ENCODE measurements around the gene GID8. TPM values are rescaled to one million over a fixed set of nuclear protein-coding genes. Genes with fewer than 3 reads are reported as not detected.

GID8 gene
- total and polyA plus RNA-seq, 9 of the 15 experiments (the other 6 are each of a cell fraction or from before 2014, with no cell fraction given): 7.5 to 31.6 (median 22.2) TPM

GRCh38 chr20:62971950-62972844, 34.2 kb downstream of the GID8 start (continued):
- TF ChIP-seq ZNF354B (CRISPR knock-in tag; IDR thresholded peaks at IDR 0.05) (no peak), ZNF124 (CRISPR knock-in tag; IDR thresholded peaks at IDR 0.05) (no peak), CBX2 (IDR thresholded peaks at IDR 0.05; ENCODE audit: insufficient read depth, low read length, poor library complexity, severe bottlenecking) (no peak), E4F1 (CRISPR knock-in tag; IDR thresholded peaks at IDR 0.05; ENCODE audit: borderline replicate concordance) (no peak), BCOR (IDR thresholded peaks at IDR 0.05) (no peak; the same call in 1 of the 2 replicates), RBM34 (IDR thresholded peaks at IDR 0.05; ENCODE audit: borderline replicate concordance, insufficient read depth, low read length) (no peak), FOXK1 (CRISPR knock-in tag; IDR thresholded peaks at IDR 0.05; ENCODE audit: borderline replicate concordance) (no peak), FOXA3 (CRISPR knock-in tag; conservative IDR thresholded peaks at IDR 0.05 in 1 of 2, IDR thresholded peaks at IDR 0.05 in 1 of 2) (no peak), RNF2 (IDR thresholded peaks at IDR 0.05) (no peak), ETS2 (tag; IDR thresholded peaks at IDR 0.05; ENCODE audit: borderline replicate concordance, poor library complexity, severe bottlenecking) (no peak), ZNF707 (CRISPR knock-in tag; conservative IDR thresholded peaks at IDR 0.05) (no peak), TFAM (CRISPR knock-in tag; conservative IDR thresholded peaks at IDR 0.05) (no peak), PCBP1 (IDR thresholded peaks at IDR 0.05; ENCODE audit: low read depth, low read length, poor library complexity, severe bottlenecking) (peak; percentile 31), ZNF175 (CRISPR knock-in tag; IDR thresholded peaks at IDR 0.05; ENCODE audit: low read depth) (no peak), ADNP (tag; IDR thresholded peaks at IDR 0.05) (no peak)
- TF ChIP-seq, protein P1, sequence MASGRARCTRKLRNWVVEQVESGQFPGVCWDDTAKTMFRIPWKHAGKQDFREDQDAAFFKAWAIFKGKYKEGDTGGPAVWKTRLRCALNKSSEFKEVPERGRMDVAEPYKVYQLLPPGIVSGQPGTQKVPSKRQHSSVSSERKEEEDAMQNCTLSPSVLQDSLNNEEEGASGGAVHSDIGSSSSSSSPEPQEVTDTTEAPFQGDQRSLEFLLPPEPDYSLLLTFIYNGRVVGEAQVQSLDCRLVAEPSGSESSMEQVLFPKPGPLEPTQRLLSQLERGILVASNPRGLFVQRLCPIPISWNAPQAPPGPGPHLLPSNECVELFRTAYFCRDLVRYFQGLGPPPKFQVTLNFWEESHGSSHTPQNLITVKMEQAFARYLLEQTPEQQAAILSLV (tag; IDR thresholded peaks at IDR 0.05): no peak
- TF ChIP-seq, protein P2, sequence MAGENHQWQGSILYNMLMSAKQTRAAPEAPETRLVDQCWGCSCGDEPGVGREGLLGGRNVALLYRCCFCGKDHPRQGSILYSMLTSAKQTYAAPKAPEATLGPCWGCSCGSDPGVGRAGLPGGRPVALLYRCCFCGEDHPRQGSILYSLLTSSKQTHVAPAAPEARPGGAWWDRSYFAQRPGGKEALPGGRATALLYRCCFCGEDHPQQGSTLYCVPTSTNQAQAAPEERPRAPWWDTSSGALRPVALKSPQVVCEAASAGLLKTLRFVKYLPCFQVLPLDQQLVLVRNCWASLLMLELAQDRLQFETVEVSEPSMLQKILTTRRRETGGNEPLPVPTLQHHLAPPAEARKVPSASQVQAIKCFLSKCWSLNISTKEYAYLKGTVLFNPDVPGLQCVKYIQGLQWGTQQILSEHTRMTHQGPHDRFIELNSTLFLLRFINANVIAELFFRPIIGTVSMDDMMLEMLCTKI (IDR thresholded peaks at IDR 0.05; ENCODE audit: partially characterized antibody): no peak
- TF ChIP-seq, protein P3, sequence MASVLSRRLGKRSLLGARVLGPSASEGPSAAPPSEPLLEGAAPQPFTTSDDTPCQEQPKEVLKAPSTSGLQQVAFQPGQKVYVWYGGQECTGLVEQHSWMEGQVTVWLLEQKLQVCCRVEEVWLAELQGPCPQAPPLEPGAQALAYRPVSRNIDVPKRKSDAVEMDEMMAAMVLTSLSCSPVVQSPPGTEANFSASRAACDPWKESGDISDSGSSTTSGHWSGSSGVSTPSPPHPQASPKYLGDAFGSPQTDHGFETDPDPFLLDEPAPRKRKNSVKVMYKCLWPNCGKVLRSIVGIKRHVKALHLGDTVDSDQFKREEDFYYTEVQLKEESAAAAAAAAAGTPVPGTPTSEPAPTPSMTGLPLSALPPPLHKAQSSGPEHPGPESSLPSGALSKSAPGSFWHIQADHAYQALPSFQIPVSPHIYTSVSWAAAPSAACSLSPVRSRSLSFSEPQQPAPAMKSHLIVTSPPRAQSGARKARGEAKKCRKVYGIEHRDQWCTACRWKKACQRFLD (CRISPR knock-in tag; IDR thresholded peaks at IDR 0.05): no peak
- TF ChIP-seq, protein P4, sequence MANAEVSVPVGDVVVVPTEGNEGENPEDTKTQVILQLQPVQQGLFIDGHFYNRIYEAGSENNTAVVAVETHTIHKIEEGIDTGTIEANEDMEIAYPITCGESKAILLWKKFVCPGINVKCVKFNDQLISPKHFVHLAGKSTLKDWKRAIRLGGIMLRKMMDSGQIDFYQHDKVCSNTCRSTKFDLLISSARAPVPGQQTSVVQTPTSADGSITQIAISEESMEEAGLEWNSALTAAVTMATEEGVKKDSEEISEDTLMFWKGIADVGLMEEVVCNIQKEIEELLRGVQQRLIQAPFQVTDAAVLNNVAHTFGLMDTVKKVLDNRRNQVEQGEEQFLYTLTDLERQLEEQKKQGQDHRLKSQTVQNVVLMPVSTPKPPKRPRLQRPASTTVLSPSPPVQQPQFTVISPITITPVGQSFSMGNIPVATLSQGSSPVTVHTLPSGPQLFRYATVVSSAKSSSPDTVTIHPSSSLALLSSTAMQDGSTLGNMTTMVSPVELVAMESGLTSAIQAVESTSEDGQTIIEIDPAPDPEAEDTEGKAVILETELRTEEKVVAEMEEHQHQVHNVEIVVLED (CRISPR knock-in tag; IDR thresholded peaks at IDR 0.05): no peak
